SK-N-SH (cell line): Measurements from ENCODE around the gene FMN1.

Source experiments
- EP300 ChIP-seq, 2 experiments: IDR thresholded peaks; 2 replicates each; pipeline versions ENCODE4 v1.4.0 to v1.6.1; 2012; ENCODE audit warnings: borderline replicate concordance in 1 of 2, low read depth in 1 of 2, low read length in 1 of 2
- POLR2AphosphoS5 ChIP-seq: IDR thresholded peaks from 2 replicates; pipeline ENCODE4 v1.6.1; 2012; ENCODE audit warnings: low read depth, low read length
- RAD21 ChIP-seq: IDR thresholded peaks from 2 replicates; pipeline ENCODE4 v1.6.1; 2012; ENCODE audit warnings: mild to moderate bottlenecking, low read length
- RCOR1 ChIP-seq: fragments of 150-350 bp; IDR thresholded peaks from 2 replicates; pipeline ENCODE4 v1.6.1; 2017; ENCODE audit warnings: antibody characterized with exemption, low read length
- TAF1 ChIP-seq: IDR thresholded peaks from 2 replicates; pipeline ENCODE4 v1.6.1; 2012; ENCODE audit warnings: low read depth, mild to moderate bottlenecking, low read length, moderate library complexity, borderline replicate concordance
- TF ChIP-seq, protein P1 (sequence below): IDR thresholded peaks from 2 replicates; pipeline ENCODE4 v1.6.1; 2012; ENCODE audit warnings: mild to moderate bottlenecking, low read depth, low read length, moderate library complexity
- TF ChIP-seq, protein P2 (sequence below): fragments of 200-600 bp; sonication (generic); IDR thresholded peaks from 2 replicates; pipeline ENCODE4 v1.6.1; 2017; ENCODE audit warnings: antibody characterized with exemption, mild to moderate bottlenecking, moderate library complexity
- TF ChIP-seq, protein P3 (sequence below): IDR thresholded peaks from 2 replicates; pipeline ENCODE4; 2012
- TF ChIP-seq, protein P4 (sequence below): fragments of 150-350 bp; IDR thresholded peaks from 2 replicates; pipeline ENCODE4 v1.6.1; 2017; ENCODE audit warnings: antibody characterized with exemption, low read length, low read depth, borderline replicate concordance

DNA sequence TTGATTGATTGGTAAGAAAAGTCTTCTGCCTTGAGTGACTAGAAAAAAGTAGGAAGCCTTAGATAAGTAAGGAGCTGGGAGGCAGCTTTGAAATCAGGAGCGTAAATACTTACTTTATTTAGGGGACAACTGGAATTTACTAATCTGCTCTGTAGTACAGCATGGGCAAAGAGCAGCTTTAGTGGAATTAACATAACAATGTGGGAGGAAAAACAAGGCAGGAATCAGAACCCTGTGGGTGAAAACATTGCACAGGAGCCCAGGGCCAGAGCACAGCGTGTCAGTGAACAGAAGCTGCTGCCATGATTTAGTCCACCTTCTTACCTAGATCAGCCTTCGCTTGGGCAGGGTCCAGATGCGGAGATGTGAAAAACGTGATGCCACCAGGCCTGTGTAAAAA lies 14.6 kb downstream of the FMN1 start:
- TF ChIP-seq, protein P1, sequence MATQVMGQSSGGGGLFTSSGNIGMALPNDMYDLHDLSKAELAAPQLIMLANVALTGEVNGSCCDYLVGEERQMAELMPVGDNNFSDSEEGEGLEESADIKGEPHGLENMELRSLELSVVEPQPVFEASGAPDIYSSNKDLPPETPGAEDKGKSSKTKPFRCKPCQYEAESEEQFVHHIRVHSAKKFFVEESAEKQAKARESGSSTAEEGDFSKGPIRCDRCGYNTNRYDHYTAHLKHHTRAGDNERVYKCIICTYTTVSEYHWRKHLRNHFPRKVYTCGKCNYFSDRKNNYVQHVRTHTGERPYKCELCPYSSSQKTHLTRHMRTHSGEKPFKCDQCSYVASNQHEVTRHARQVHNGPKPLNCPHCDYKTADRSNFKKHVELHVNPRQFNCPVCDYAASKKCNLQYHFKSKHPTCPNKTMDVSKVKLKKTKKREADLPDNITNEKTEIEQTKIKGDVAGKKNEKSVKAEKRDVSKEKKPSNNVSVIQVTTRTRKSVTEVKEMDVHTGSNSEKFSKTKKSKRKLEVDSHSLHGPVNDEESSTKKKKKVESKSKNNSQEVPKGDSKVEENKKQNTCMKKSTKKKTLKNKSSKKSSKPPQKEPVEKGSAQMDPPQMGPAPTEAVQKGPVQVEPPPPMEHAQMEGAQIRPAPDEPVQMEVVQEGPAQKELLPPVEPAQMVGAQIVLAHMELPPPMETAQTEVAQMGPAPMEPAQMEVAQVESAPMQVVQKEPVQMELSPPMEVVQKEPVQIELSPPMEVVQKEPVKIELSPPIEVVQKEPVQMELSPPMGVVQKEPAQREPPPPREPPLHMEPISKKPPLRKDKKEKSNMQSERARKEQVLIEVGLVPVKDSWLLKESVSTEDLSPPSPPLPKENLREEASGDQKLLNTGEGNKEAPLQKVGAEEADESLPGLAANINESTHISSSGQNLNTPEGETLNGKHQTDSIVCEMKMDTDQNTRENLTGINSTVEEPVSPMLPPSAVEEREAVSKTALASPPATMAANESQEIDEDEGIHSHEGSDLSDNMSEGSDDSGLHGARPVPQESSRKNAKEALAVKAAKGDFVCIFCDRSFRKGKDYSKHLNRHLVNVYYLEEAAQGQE, result no peak
- TF ChIP-seq TAF1, result no peak
- TF ChIP-seq, protein P2, sequence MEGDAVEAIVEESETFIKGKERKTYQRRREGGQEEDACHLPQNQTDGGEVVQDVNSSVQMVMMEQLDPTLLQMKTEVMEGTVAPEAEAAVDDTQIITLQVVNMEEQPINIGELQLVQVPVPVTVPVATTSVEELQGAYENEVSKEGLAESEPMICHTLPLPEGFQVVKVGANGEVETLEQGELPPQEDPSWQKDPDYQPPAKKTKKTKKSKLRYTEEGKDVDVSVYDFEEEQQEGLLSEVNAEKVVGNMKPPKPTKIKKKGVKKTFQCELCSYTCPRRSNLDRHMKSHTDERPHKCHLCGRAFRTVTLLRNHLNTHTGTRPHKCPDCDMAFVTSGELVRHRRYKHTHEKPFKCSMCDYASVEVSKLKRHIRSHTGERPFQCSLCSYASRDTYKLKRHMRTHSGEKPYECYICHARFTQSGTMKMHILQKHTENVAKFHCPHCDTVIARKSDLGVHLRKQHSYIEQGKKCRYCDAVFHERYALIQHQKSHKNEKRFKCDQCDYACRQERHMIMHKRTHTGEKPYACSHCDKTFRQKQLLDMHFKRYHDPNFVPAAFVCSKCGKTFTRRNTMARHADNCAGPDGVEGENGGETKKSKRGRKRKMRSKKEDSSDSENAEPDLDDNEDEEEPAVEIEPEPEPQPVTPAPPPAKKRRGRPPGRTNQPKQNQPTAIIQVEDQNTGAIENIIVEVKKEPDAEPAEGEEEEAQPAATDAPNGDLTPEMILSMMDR, result no peak
- TF ChIP-seq, protein P3, sequence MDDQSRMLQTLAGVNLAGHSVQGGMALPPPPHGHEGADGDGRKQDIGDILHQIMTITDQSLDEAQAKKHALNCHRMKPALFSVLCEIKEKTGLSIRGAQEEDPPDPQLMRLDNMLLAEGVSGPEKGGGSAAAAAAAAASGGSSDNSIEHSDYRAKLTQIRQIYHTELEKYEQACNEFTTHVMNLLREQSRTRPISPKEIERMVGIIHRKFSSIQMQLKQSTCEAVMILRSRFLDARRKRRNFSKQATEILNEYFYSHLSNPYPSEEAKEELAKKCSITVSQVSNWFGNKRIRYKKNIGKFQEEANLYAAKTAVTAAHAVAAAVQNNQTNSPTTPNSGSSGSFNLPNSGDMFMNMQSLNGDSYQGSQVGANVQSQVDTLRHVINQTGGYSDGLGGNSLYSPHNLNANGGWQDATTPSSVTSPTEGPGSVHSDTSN, result no peak
- no peak for TF ChIP-seq RAD21
- no peak for TF ChIP-seq RCOR1
- TF ChIP-seq EP300 (IDR thresholded peaks at IDR 0.05; ENCODE audit: borderline replicate concordance in 1 of 2, low read depth in 1 of 2, low read length in 1 of 2), result no peak
- TF ChIP-seq, protein P4, sequence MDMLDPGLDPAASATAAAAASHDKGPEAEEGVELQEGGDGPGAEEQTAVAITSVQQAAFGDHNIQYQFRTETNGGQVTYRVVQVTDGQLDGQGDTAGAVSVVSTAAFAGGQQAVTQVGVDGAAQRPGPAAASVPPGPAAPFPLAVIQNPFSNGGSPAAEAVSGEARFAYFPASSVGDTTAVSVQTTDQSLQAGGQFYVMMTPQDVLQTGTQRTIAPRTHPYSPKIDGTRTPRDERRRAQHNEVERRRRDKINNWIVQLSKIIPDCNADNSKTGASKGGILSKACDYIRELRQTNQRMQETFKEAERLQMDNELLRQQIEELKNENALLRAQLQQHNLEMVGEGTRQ, result no peak
- no peak for TF ChIP-seq POLR2AphosphoS5
